Esophagus squamous epithelium (tissue), 4 donors: ENCODE results near the gene RAB35.

Source experiments
- POLR2A ChIP-seq, 4 donors: fragments of 450-650 bp; IDR thresholded peaks; one replicate each; pipeline ENCODE4 v1.6.1; 2017; ENCODE audit warnings: antibody characterized with exemption in 4 of 4, mild to moderate bottlenecking in 4 of 4, moderate library complexity in 3 of 4
- TF ChIP-seq, protein P1 (sequence below), 6 experiments: fragments of 450-650 bp in 4 of 6; fragments of 200-600 bp in 2 of 6; sonication (generic) in 2 of 6; IDR thresholded peaks; one replicate each; pipeline ENCODE4 v1.5.1; 2016 to 2019; ENCODE audit warnings: antibody characterized with exemption in 6 of 6, mild to moderate bottlenecking in 4 of 6, moderate library complexity in 4 of 6

DNA sequence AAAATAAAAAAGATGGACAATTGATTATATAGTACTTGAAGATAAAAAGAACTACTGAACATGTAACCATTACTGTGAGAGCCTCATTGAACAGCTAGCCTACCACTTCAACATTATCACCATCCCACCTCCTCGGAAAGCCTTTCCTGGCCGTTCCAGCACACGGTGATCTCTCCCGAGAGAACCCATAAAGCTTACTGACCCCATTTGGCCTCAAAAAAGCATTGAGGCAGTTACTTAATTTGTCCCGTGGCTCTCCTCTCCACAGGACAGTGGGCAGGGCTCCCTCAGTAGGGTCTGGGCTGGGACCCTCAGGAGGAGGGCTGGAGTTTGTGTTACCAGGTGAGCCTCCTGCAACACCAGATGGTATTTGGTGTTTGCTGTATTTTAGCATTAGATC lies 55.8 kb downstream of the RAB35 start:
- TF ChIP-seq POLR2A (IDR thresholded peaks at IDR 0.05), result no peak
- TF ChIP-seq, protein P1, sequence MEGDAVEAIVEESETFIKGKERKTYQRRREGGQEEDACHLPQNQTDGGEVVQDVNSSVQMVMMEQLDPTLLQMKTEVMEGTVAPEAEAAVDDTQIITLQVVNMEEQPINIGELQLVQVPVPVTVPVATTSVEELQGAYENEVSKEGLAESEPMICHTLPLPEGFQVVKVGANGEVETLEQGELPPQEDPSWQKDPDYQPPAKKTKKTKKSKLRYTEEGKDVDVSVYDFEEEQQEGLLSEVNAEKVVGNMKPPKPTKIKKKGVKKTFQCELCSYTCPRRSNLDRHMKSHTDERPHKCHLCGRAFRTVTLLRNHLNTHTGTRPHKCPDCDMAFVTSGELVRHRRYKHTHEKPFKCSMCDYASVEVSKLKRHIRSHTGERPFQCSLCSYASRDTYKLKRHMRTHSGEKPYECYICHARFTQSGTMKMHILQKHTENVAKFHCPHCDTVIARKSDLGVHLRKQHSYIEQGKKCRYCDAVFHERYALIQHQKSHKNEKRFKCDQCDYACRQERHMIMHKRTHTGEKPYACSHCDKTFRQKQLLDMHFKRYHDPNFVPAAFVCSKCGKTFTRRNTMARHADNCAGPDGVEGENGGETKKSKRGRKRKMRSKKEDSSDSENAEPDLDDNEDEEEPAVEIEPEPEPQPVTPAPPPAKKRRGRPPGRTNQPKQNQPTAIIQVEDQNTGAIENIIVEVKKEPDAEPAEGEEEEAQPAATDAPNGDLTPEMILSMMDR (IDR thresholded peaks at IDR 0.05), result no peak
